OCI-LY1 (cell line): ENCODE results near the gene ZNF385C.

Experiments
- EZH2 ChIP-seq: fragments of 200-600 bp; sonication (generic), shearing (Covaris generic); IDR thresholded peaks from 2 replicates; pipeline ENCODE4 v1.8.0; 2017; ENCODE audit warnings: borderline replicate concordance, mixed run types, mild to moderate bottlenecking, antibody characterized with exemption, low read length, moderate library complexity, mixed read lengths
- TF ChIP-seq, protein P1 (sequence below): fragments of 200-600 bp; sonication (generic), shearing (Covaris generic); IDR thresholded peaks from 2 replicates; pipeline ENCODE4 v1.5.1; 2017; ENCODE audit warnings: mild to moderate bottlenecking, antibody characterized with exemption, low read length, moderate library complexity, mixed read lengths

DNA sequence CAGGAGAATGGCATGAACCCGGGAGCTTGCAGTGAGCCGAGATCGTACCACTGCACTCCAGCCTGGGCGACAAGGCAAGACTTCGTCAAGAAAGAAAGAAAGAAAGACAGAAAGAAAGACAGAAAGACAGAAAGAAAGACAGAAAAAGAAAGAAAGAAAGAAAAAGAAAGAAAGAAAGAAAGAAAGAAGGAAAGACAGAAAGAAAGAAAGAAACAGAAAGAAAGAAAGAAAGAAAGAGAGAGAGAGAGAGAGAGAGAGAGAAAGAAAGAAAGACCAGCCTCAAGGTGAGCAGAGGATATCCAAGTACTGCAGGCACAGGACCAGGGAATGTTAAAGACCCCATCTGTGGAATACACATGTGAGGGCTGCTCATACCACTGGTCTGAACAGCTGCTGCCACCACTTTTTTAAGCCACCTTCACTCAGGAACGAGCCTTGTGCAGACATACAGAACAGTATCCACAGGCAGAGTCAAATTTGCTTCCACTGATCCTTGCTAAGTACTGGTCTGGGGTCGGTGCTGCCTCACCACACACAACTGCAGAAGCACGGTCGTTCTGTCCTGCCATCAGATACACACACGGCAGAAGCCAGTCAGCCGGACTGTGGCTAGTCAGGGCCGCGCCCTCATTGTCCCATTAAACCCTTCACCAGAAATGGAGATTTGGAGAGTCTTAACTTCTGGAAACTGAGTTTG lies 48.8 kb upstream of the ZNF385C start:
- TF ChIP-seq, protein P1, sequence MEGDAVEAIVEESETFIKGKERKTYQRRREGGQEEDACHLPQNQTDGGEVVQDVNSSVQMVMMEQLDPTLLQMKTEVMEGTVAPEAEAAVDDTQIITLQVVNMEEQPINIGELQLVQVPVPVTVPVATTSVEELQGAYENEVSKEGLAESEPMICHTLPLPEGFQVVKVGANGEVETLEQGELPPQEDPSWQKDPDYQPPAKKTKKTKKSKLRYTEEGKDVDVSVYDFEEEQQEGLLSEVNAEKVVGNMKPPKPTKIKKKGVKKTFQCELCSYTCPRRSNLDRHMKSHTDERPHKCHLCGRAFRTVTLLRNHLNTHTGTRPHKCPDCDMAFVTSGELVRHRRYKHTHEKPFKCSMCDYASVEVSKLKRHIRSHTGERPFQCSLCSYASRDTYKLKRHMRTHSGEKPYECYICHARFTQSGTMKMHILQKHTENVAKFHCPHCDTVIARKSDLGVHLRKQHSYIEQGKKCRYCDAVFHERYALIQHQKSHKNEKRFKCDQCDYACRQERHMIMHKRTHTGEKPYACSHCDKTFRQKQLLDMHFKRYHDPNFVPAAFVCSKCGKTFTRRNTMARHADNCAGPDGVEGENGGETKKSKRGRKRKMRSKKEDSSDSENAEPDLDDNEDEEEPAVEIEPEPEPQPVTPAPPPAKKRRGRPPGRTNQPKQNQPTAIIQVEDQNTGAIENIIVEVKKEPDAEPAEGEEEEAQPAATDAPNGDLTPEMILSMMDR, result no peak
- no peak for TF ChIP-seq EZH2
